Measurements from ENCODE around the gene EPHA1.
"Not testable (repeated sequence)": the region's sequence is repeated elsewhere in the genome, so short reads cannot be mapped to it uniquely, and the experiment has no call there.

The EPHA1 gene

GRCh38 chr7:143429770-143430698, 21.4 kb upstream of the EPHA1 start:
- no peak for DNase-seq

- no peak for DNase-seq
Observed at GRCh38 chr7:143426479-143427142, 18.0 kb upstream of the EPHA1 start.

- not testable (repeated sequence) for DNase-seq
Observed at GRCh38 chr7:143424476-143424875, 15.8 kb upstream of the EPHA1 start.

DNA sequence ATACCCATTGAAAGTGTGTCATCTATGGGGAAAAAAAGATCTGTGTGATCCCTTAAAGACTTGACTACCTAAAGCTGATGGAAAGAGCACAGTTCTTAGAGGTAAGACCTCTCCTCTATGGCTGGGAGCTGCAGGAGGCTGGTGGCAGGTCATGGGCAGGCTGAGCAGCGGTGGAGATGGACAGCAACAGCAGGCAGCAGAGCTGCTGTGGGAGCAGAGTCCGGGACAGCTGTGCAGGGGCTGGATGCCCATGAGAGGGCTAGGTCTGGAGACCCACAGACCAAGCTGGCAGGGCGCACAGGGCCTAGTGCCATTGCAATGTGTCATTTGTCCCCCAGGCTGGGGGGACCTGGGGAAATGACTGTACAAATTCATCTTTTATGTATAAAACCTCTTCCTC, 13.4 kb upstream of the EPHA1 start:
- no peak for DNase-seq

GRCh38 chr7:143420624-143421023, 12.0 kb upstream of the EPHA1 start:
- DNase-seq: not testable (repeated sequence)

- no peak for DNase-seq
Observed at GRCh38 chr7:143419880-143420279, 11.2 kb upstream of the EPHA1 start.

GRCh38 chr7:143418681-143419458, 10.2 kb upstream of the EPHA1 start:
- no peak for DNase-seq

DNA sequence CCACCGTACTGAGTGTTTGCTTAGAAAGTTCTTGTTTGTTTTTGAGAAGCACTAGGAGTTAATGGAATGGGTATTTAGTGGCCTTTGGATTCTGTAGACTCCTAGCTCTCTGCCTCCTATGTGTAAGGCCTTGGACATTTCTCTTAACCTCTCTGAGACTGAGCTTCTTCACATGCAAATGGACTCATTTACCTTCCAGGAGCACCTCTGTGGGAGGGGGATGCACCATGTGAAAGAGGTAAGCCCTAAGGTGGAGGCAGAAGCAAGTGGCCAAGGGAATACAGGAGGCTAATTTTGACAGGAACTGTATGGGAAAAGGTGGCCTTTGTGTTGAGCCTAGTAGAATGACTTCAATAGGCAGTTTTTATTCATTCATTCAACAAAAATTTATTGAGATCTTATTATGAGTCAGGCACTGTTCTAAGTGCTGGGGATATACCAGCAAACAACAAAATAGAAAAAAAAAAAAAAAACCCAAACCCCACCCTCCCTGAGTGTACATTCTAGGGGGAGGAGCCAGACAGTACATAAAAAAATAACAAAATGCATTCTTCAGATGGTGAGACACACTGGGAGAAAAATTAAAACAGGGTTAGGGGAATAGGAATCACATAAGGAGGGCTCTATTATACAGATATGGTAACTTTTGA, 9.2 kb upstream of the EPHA1 start:
- DNase-seq: no peak

DNA sequence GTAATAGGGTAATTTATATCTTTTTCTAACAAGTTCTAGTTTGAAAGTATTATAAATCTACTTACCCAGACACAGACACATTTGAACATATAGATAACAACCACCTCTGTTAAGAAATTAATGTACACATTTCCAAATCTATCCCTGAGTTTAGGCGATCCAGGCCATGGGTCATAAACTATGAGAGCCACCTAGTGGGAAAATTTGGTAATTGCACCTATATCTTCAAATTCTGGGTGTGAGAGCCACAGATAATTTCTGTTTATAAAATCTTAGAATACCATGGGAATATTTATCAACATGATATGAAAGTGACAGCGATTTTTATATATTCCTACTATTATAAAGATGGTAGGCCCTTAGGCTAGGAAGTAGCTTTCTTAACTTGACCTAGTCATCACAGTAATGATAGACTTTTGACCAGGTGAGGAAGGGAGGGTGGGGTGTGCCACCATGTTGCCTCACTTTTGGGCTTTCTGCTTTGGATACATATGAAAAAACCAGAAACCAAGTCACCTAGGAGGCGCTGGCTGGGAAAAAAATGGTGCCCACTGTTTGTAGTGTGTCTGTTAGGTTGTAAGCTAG, 8.0 kb upstream of the EPHA1 start:
- DNase-seq: no peak

DNA sequence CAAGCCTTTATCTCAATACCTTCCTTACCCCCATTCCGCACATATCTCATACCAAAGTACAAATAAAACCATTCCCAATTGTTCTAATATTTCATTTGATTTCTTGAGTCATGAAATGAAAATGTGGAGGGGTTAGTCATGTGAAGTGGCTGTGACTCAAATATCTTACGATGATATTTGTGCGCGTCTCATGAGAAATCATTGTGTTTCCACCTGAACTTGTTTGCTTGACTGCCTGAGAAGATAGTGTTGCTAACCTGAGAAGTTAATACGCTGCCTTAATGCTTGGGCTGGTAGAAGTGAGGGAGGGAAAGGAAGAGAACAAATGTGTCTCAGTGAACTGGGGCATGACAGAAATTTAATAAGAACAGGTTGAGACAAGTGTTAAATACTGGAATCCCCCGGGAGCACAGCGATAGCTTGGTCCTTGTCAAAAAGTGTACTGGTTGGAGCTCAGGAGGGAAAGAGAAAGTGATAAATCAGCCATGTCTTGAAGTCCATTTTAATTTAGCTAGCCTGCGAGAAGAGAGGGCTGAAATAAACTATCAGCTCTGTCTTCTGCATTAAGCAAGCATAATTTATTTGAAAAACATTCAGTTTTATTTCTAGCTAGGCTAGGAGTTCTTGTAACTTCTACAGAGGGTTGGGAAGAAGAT, 7.2 kb upstream of the EPHA1 start:
- no peak for DNase-seq

DNA sequence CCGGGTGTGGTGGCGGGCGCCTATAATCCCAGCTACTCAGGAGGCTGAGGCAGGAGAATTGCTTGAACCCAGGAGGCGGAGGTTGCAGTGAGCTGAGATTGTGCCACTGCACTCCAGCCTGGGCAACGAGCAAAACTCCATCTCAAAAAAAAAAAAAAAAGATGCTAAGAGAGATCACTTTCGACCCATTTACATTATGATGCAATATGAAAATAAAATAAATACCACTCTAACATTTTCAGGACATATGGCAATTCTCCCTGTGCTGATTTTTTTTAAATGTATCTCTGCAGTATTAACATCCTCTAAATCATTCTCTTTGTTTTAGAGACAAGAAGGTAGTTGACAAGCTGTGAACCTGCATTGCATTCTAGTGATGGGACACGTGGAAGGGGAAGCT, 6.6 kb upstream of the EPHA1 start:
- DNase-seq: not testable (repeated sequence)

GRCh38 chr7:143413123-143413522, 4.5 kb upstream of the EPHA1 start:
- no peak for DNase-seq

DNA sequence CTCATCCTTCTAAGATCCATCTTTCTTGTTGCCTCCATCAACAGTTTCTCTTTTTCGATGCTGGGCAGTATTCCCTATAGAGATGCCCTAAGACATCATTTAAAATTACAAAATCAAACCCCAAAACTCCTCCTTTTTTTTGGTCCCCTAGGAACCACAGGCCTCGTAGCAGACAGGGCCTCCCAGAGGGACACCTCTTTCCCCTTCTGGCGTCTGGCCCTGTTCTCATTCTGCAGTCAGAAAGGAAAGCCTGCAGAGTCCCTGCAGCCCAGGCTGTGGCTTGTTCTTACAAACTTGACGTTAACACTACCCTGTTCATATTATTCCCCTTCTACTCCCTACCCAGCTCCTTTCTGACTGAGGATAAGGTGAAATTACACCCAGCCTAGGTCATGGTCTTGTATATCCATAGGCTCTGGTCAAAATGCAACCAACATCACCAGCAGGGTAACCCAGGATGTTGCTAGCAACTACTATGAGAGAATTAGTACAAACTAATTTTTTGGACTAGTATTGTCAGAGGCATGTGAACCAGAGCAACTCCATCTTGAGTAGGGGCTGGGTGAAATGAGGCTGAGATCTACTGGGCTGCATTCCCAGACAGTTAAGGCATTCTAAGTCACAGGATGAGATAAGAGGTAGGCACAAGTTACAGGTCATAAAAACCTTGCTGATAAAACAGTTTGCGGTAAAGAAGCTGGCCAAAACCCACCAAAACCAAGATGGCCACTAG, 3.5 kb upstream of the EPHA1 start:
- no peak for DNase-seq

DNA sequence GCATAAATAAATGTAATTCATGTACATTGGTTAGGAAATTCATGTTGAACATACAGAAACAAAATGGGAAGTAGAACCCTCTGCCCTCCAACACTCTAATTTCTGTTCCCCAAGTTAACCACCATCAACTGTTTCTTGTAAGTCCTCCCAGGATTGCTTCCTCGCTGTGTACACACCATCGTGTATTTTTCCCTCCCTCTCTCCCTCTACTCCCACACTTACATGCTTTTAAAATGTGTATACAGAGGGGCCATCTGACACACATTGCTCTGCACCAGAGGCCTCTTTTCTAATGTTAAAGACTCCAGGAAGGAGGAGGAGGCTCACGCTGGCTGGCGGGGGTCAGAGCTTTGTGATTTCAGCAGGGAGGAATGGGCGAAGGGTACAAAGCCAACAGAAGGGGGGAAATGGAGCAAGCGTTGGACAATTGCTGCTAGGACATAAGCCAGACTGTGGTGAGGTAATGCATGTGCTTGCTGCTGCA, 1.9 kb upstream of the EPHA1 start:
- no peak for DNase-seq

- DNase-seq: no peak
Observed at GRCh38 chr7:143408252-143408685, 387 bp downstream of the EPHA1 start.

- DNase-seq: no peak
Observed at GRCh38 chr7:143407287-143408251, 1.1 kb downstream of the EPHA1 start.

DNA sequence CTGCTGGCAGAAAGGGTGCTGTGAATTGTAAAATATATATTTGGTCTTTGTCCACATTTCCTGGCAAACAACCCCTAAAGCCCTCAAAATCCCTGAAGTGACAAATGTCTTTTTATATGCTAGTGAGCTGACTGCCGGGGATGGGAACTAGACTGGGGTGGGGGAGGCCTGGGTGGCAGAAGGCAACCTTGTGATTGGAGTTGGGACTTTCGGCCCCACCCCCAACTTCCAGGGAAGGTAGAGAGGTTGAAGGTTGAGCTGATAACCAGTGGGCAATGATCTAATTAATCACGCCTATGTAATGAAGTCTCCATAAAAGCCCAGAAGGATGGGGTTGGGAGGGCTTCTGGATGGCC, 2.7 kb downstream of the EPHA1 start:
- DNase-seq: no peak

DNA sequence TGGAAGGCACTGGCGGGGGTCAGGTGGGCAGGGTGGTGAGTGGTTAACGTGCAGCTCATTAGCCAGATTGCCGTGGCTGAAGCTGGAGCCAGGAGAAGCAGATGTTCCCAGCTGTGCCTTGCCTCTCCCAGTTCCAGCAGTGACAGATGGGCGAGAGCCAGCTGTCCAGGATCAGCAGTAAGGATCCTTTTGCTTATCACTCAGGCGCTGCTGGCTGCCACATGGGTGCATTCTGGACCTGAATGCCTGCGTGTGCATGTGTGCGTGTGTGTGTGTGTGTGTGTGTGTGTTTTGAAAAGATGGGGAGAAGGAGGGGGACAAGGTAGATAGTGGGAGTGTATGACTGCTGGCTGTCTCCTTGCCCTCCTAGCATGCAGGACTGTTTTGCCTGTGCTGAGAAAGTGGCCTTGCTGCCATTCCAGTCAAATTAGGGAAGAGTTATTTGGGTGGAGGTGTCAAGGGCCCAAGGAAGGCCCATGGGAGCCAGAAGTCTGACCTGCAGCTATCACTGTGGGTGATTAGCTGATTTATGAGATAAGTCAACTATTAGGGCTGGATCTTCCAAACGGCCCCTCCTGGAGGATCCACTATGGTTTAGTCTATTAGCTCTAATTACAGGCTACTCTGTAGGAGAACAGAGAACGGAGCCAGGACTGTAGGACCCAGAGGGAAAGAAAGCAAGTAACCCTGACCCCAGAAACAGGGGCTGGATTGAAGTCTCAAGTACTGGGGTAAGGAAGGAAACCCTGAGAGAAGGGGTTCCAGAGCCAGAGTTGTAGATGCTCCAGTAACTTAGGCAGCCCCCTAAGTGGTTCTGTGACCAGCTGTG, 3.3 kb downstream of the EPHA1 start:
- no peak for DNase-seq

DNA sequence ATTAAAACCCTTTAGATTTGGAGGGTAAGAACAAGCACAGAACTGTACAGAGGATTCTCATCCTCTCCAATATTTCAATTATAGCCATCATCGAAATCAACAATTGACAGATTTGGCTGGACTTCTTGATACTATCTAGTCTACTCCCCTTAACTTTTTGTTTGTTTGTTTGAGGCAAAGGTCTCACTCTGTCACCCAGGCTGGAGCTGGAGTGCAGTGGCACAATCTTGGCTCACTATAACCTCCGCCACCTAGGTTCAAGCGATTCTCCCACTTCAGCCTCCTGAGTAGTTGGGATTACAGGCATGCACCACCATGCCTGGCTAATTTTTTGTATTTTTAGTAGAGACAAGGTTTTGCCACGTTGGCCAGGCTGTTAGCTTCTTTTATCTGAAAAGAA, 6.4 kb downstream of the EPHA1 start:
- DNase-seq: not testable (repeated sequence)
